ENCODE measurements around the gene DGKG.

GRCh38 chr3:186280737-186281136 is 81.3 kb downstream of the DGKG start:
- TF ChIP-seq ZNF274 (IDR thresholded peaks at IDR 0.05; ENCODE audit: low read depth, low read length) (no peak), YY1 (IDR thresholded peaks at IDR 0.05; ENCODE audit: insufficient read depth, insufficient read length) (no peak), SUZ12 (IDR thresholded peaks at IDR 0.05; ENCODE audit: extremely low read depth, insufficient read depth, insufficient read length) (no peak)

Data from NT2/D1 (cell line).